Ishikawa (cell line): ENCODE data around the gene SSTR5.

Experiments used
- CEBPB ChIP-seq: IDR thresholded peaks from 2 replicates; pipeline ENCODE4 v1.6.1; 2012
- CREB1 ChIP-seq: IDR thresholded peaks from 2 replicates; pipeline ENCODE4 v1.6.1; 2012; ENCODE audit warnings: low read depth
- EGR1 ChIP-seq: IDR thresholded peaks from 2 replicates; pipeline ENCODE4 v1.6.1; 2012
- EP300 ChIP-seq: IDR thresholded peaks from 2 replicates; pipeline ENCODE4 v1.6.1; 2012; ENCODE audit warnings: borderline replicate concordance
- FOXM1 ChIP-seq: IDR thresholded peaks from 2 replicates; pipeline ENCODE4 v1.6.1; 2012; ENCODE audit warnings: low read depth, borderline replicate concordance
- NFIC ChIP-seq: IDR thresholded peaks from 2 replicates; pipeline ENCODE4 v1.6.1; 2012
- RAD21 ChIP-seq: IDR thresholded peaks from 2 replicates; pipeline ENCODE4 v1.6.1; 2012; ENCODE audit warnings: low read depth
- REST ChIP-seq: IDR thresholded peaks from 2 replicates; pipeline ENCODE4 v1.6.1; 2012; ENCODE audit warnings: low read depth, mild to moderate bottlenecking
- TAF1 ChIP-seq: IDR thresholded peaks from 2 replicates; pipeline ENCODE4 v1.6.1; 2012; ENCODE audit warnings: low read depth, mild to moderate bottlenecking
- TCF12 ChIP-seq: IDR thresholded peaks from 2 replicates; pipeline ENCODE4 v1.6.1; 2012; ENCODE audit warnings: low read depth
- TEAD4 ChIP-seq: IDR thresholded peaks from 2 replicates; pipeline ENCODE4 v1.6.1; 2012
- YY1 ChIP-seq: IDR thresholded peaks from 2 replicates; pipeline ENCODE4 v1.6.1; 2012; ENCODE audit warnings: low read depth
- ZBTB7A ChIP-seq: IDR thresholded peaks from 2 replicates; pipeline ENCODE4 v1.6.1; 2012; ENCODE audit warnings: low read depth
- TF ChIP-seq, protein P1 (sequence below): IDR thresholded peaks from 2 replicates; pipeline ENCODE4 v1.6.1; 2012
- TF ChIP-seq, protein P2 (sequence below): IDR thresholded peaks from 2 replicates; pipeline ENCODE4 v1.6.1; 2012

Gene SSTR5

DNA sequence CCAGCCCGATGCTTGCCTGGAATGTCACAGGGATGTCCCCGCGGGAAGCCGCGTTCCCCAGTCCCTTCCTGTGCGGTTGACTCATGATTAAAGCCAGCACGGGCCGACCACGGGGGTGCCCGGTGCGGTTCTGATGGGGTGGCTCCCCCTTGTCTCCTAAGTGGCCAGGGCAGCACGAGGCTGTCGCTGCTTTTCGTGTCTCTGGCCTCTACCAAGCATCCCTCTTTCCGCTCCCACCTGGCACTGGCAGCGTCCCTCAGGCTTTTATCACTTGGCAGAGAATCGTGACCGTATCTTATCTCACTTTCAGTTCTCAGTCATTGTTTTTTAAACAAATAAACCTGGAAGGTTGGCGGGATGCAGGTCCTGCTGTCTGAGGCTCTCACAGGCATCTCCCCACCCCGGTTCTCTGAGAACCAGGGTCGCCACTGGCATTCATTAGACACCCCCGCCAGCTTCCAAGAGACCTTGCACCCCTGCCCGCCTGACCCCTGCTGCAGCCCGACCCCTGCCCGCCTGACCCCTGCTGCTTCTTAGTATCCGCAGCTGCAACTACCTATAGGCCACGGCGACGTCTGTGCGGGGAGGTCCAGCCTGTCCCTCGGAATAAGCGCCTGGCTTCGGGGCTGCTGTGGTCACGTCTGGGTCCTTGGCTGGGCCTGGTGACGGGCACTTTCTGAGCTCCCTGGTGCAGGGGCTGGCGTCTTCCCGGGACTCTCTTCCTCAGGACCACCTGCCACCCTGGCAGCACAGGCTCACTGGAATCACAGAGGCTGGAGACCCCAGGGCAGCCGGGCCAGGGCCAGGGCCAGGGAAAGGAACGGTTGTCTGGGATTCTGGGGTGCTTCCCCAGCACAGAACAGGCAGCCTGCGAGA, 16.0 kb downstream of the SSTR5 start:
- TF ChIP-seq, protein P1, sequence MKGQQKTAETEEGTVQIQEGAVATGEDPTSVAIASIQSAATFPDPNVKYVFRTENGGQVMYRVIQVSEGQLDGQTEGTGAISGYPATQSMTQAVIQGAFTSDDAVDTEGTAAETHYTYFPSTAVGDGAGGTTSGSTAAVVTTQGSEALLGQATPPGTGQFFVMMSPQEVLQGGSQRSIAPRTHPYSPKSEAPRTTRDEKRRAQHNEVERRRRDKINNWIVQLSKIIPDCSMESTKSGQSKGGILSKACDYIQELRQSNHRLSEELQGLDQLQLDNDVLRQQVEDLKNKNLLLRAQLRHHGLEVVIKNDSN, result no peak
- TF ChIP-seq EGR1 (no peak), EP300 (no peak), TCF12 (no peak), ZBTB7A (no peak), NFIC (no peak), TEAD4 (no peak), YY1 (no peak), CEBPB (no peak), FOXM1 (no peak), TAF1 (no peak), REST (no peak), CREB1 (no peak), RAD21 (no peak)
- TF ChIP-seq, protein P2, sequence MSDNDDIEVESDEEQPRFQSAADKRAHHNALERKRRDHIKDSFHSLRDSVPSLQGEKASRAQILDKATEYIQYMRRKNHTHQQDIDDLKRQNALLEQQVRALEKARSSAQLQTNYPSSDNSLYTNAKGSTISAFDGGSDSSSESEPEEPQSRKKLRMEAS, result no peak

DNA sequence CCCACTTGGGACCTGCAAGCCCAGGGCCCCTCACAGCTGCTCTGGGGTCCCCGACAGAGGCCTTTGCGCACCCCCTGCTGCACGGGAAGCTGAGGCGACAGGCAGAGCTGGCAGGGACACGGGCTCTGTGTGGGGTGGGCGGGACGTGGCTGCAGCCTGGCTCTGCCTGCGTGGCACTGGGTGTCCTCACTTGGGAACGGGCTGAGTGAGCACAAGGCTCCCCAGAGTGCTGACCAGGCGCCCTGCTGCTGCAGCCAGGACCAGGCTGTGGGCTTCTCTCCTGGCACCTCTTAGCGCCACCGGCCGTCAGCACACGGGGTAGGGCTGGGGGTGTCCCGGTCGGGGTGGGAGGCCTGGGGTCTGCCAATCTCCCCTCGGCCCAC, 16.9 kb downstream of the SSTR5 start:
- TF ChIP-seq EP300 (no peak), CEBPB (no peak), CREB1 (no peak), TEAD4 (no peak), TCF12 (no peak), FOXM1 (no peak), ZBTB7A (no peak), YY1 (no peak), TAF1 (no peak), REST (no peak), EGR1 (no peak), NFIC (no peak), RAD21 (no peak)
- TF ChIP-seq, protein P1, result no peak
- TF ChIP-seq, protein P2, result no peak

- TF ChIP-seq, protein P2, result no peak
- TF ChIP-seq TEAD4 (no peak), REST (no peak), EP300 (no peak), CEBPB (no peak), ZBTB7A (no peak), EGR1 (no peak)
- TF ChIP-seq, protein P1, result no peak
Observed at GRCh38 chr16:1089822-1090619, 17.5 kb downstream of the SSTR5 start.
